ENCODE results near the gene PPP1R26.

Gene PPP1R26

GRCh38 chr9:135514342-135515082 is 34.9 kb downstream of the PPP1R26 start:
- Histone ChIP-seq H3K4me2 (ENCODE audit: low read length) (no peak overlapping the region), H3K36me3 (ENCODE audit: insufficient read depth, low read length) (no peaks in the 10 kb centered on the region), H3K9me3 (ENCODE audit: low read length) (peaks cover under 1% of the 10 kb centered on the region; the same call in 1 of the 2 replicates), H3K79me2 (ENCODE audit: insufficient read depth, low read length) (no peaks in the 10 kb centered on the region), H3K9ac (ENCODE audit: low read length) (no peak overlapping the region), H2AFZ (ENCODE audit: low read length) (no peak overlapping the region), H3K27me3 (ENCODE audit: insufficient read depth, low read length) (peaks cover 6% of the 10 kb centered on the region; the same call in 1 of the 2 replicates), H3K9me2 (ENCODE audit: low read depth, low read length) (no peaks in the 10 kb centered on the region), H3F3A (ENCODE audit: insufficient read depth, low read length) (no peaks in the 10 kb centered on the region), H3K27ac (ENCODE audit: low read depth, low read length, poor library complexity, severe bottlenecking) (no peak overlapping the region), H3K4me1 (ENCODE audit: insufficient read depth, low read length, severe bottlenecking) (no peaks in the 10 kb centered on the region), H4K20me1 (ENCODE audit: insufficient read depth, low read length) (no peaks in the 10 kb centered on the region), H3K4me3 (ENCODE audit: low read depth, low read length, poor library complexity, severe bottlenecking) (no peak overlapping the region)
- TF ChIP-seq EZH2 (IDR thresholded peaks at IDR 0.05; ENCODE audit: borderline replicate concordance, low read length) (no peak), CTCF (IDR thresholded peaks at IDR 0.05; ENCODE audit: low read length) (no peak)

GRCh38 chr9:135515083-135515951 is 35.7 kb downstream of the PPP1R26 start:
- Histone ChIP-seq H3K4me1 (ENCODE audit: insufficient read depth, low read length, severe bottlenecking) (no peaks in the 10 kb centered on the region), H3K9me3 (ENCODE audit: low read length) (no peaks in the 10 kb centered on the region), H3F3A (ENCODE audit: insufficient read depth, low read length) (no peaks in the 10 kb centered on the region), H3K9ac (ENCODE audit: low read length) (no peak overlapping the region), H3K27ac (ENCODE audit: low read depth, low read length, poor library complexity, severe bottlenecking) (no peak overlapping the region), H2AFZ (ENCODE audit: low read length) (no peak overlapping the region), H3K27me3 (ENCODE audit: insufficient read depth, low read length) (peaks cover 6% of the 10 kb centered on the region; the same call in 1 of the 2 replicates), H3K36me3 (ENCODE audit: insufficient read depth, low read length) (no peaks in the 10 kb centered on the region), H4K20me1 (ENCODE audit: insufficient read depth, low read length) (no peaks in the 10 kb centered on the region), H3K4me2 (ENCODE audit: low read length) (no peak overlapping the region), H3K4me3 (ENCODE audit: low read depth, low read length, poor library complexity, severe bottlenecking) (no peak overlapping the region), H3K9me2 (ENCODE audit: low read depth, low read length) (no peaks in the 10 kb centered on the region), H3K79me2 (ENCODE audit: insufficient read depth, low read length) (no peaks in the 10 kb centered on the region)
- TF ChIP-seq CTCF (IDR thresholded peaks at IDR 0.05; ENCODE audit: low read length) (no peak), EZH2 (IDR thresholded peaks at IDR 0.05; ENCODE audit: borderline replicate concordance, low read length) (no peak)

- no peaks in the 10 kb centered on the region for H3K9me3 ChIP-seq (ENCODE audit: low read length)
- H3K9me2 ChIP-seq (ENCODE audit: low read depth, low read length): no peaks in the 10 kb centered on the region
- H3K36me3 ChIP-seq (ENCODE audit: insufficient read depth, low read length): no peaks in the 10 kb centered on the region
- H3K79me2 ChIP-seq (ENCODE audit: insufficient read depth, low read length): no peaks in the 10 kb centered on the region
- H3K27ac ChIP-seq (ENCODE audit: low read depth, low read length, poor library complexity, severe bottlenecking): no peak overlapping the region
- peaks cover 6% of the 10 kb centered on the region; the same call in 1 of the 2 replicates for H3K27me3 ChIP-seq (ENCODE audit: insufficient read depth, low read length)
- no peak overlapping the region for H2AFZ ChIP-seq (ENCODE audit: low read length)
- H3K4me2 ChIP-seq (ENCODE audit: low read length): no peak overlapping the region
- H3K9ac ChIP-seq (ENCODE audit: low read length): no peak overlapping the region
- H3F3A ChIP-seq (ENCODE audit: insufficient read depth, low read length): no peaks in the 10 kb centered on the region
- H3K4me3 ChIP-seq (ENCODE audit: low read depth, low read length, poor library complexity, severe bottlenecking): no peak overlapping the region
- H3K4me1 ChIP-seq (ENCODE audit: insufficient read depth, low read length, severe bottlenecking): no peaks in the 10 kb centered on the region
- H4K20me1 ChIP-seq (ENCODE audit: insufficient read depth, low read length): no peaks in the 10 kb centered on the region
- TF ChIP-seq CTCF (IDR thresholded peaks at IDR 0.05; ENCODE audit: low read length) (no peak), EZH2 (IDR thresholded peaks at IDR 0.05; ENCODE audit: borderline replicate concordance, low read length) (no peak)
Measured at GRCh38 chr9:135516132-135516860, 36.7 kb downstream of the PPP1R26 start.
